Prostate gland (tissue), 2 donors: ENCODE results near the gene SMOC1.

Experiments used
- CTCF ChIP-seq, 4 experiments: fragments of 200-600 bp in 2 of 4; fragments of 450-650 bp in 2 of 4; sonication (generic) in 2 of 4; IDR thresholded peaks; 1 replicate in 3 of 4; 2 replicates in 1 of 4; pipeline ENCODE4 v1.5.1; 2016 to 2019; ENCODE audit warnings: antibody characterized with exemption in 4 of 4, mild to moderate bottlenecking in 2 of 4, moderate library complexity in 2 of 4
- POLR2A ChIP-seq: fragments of 450-650 bp; IDR thresholded peaks from one replicate; pipeline ENCODE4 v1.6.1; 2016; ENCODE audit warnings: antibody characterized with exemption, mild to moderate bottlenecking
- POLR2AphosphoS5 ChIP-seq: sonication (generic); formaldehyde crosslinking; IDR thresholded peaks from one replicate; pipeline ENCODE4 v1.6.1; 2017; ENCODE audit warnings: antibody characterized with exemption

GRCh38 chr14:69896080-69896479 lies 16.9 kb downstream of the SMOC1 start:
- TF ChIP-seq POLR2A (no peak), CTCF (IDR thresholded peaks at IDR 0.05) (no peak), POLR2AphosphoS5 (no peak)
